Hematopoietic multipotent progenitor cell treated with erythropoietin and hydrocortisone succinate and interleukin-3 and kit ligand, for 6 days (in vitro differentiated cells): ENCODE results near the gene KCNG4.
A peak's percentile ranks its signal among the peaks of the same experiment; 100 is the strongest.

ENCODE experiments used
- DNase-seq: peaks from one replicate; pipeline ENCODE4 v3.0.0-alpha.2; 2015

The KCNG4 gene

GRCh38 chr16:84239909-84240308 is at the start of gene KCNG4:
TSS of gene KCNG4 (minus strand) at chr16:84240012. CDS start at chr16:84237485, 2,527 bp downstream.
- DNase-seq, result no peak

GRCh38 chr16:84288902-84289301 is 49.1 kb upstream of the KCNG4 start:
- DNase-seq, result no peak

GRCh38 chr16:84286578-84287240 is 46.9 kb upstream of the KCNG4 start:
- no peak for DNase-seq

- no peak for DNase-seq
These were observed 44.4 kb upstream of the KCNG4 start for GRCh38 chr16:84284154-84284722.

GRCh38 chr16:84283314-84284153 is 43.7 kb upstream of the KCNG4 start:
- no peak for DNase-seq

GRCh38 chr16:84282533-84282932 is 42.7 kb upstream of the KCNG4 start:
- DNase-seq, result no peak

- peak; percentile 18 for DNase-seq
These were observed 41.3 kb upstream of the KCNG4 start for GRCh38 chr16:84281074-84281473.

GRCh38 chr16:84279881-84280280 is 40.1 kb upstream of the KCNG4 start:
- DNase-seq, result no peak

- DNase-seq, result no peak
These were observed 39.2 kb upstream of the KCNG4 start for GRCh38 chr16:84278968-84279367.

GRCh38 chr16:84278333-84278732 is 38.5 kb upstream of the KCNG4 start:
- no peak for DNase-seq

- peak; percentile 82 for DNase-seq
These were observed 37.5 kb upstream of the KCNG4 start for GRCh38 chr16:84277244-84277823.

- DNase-seq, result no peak
These were observed 35.9 kb upstream of the KCNG4 start for GRCh38 chr16:84275585-84276151.

GRCh38 chr16:84274515-84274914 is 34.7 kb upstream of the KCNG4 start:
- DNase-seq, result no peak

- no peak for DNase-seq
These were observed 33.0 kb upstream of the KCNG4 start for GRCh38 chr16:84272740-84273320.

GRCh38 chr16:84271866-84272265 is 32.1 kb upstream of the KCNG4 start:
- no peak for DNase-seq

GRCh38 chr16:84271037-84271436 is 31.2 kb upstream of the KCNG4 start:
- no peak for DNase-seq

GRCh38 chr16:84270531-84270930 is 30.7 kb upstream of the KCNG4 start:
- no peak for DNase-seq

GRCh38 chr16:84270071-84270470 is 30.3 kb upstream of the KCNG4 start:
- DNase-seq, result no peak

- DNase-seq, result no peak
These were observed 28.7 kb upstream of the KCNG4 start for GRCh38 chr16:84268291-84269040.

GRCh38 chr16:84267380-84267779 is 27.6 kb upstream of the KCNG4 start:
- no peak for DNase-seq

GRCh38 chr16:84266451-84266850 is 26.6 kb upstream of the KCNG4 start:
- DNase-seq, result peak; percentile 72

GRCh38 chr16:84262939-84263338 is 23.1 kb upstream of the KCNG4 start:
- no peak for DNase-seq
